Cerebellar nuclear complex (tissue), 1 donor: ENCODE measurements around the gene LORICRIN.

Source experiments
- DNase-seq, 2 experiments: peaks; one replicate each; lab custom pipeline; 2025; lab: John Stamatoyannopoulos, UW

LORICRIN gene

DNA sequence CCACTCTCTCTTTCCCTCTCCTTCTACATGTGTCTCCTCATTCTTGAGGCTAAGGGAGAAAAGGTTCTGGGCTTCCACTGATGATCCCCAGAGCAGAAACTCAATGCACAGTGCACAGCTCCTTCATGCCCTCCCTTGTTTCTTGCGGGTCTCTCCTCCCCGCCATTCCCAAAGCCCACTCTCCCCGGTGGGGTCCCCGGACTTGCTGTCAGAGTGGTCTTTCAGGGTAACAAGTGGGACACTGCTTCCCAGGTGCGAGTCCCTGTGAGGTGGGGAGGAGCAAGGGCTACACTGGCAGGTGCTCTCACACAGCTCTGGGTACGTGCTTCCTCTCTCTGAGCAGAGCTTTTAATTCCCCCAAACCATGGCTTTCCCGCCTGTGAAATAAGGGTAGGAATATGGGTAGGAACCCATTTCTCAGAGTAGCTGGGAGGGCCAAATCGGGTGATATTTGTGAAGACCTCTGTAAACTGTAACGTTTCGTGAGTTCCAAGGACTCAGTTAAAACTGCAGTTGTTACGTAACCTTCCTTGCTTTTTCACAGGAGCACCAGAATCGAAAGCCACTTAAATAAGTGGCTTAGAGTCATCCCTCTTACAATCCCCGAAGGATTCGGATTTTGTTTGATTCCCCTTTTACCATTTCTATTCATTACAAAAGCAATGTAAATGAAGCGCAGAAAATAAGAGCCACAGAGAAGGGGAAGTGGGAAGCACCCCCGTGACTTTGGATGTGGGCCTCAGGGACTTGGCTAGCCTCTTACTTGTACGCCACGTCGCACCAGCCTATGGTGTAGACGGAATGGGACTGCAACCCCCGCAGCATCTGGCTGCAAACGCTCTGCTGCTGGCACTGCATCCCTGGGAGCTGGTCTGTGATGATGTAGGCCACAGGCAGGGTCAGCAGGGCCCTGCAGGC lies 47.1 kb downstream of the LORICRIN start:
- no peak for DNase-seq

DNA sequence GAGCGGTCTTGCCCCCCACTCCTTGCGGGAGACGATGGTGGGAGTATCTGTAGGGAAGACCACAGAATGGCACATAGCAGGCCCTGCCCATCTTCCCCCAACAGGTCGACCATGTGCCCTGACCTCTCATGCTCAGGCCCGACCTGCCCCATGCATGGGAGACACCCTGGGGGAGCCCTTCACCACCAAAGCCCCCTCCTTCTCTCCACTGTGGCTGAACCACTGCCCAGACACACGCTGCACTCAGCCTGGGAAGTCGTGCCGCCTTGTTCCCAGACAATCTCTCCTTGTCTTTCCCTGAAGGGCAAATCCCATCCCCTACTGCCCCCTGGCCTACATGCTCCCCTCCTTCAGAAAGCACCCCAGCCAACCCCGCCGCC lies 47.7 kb downstream of the LORICRIN start:
- no peak for DNase-seq

DNA sequence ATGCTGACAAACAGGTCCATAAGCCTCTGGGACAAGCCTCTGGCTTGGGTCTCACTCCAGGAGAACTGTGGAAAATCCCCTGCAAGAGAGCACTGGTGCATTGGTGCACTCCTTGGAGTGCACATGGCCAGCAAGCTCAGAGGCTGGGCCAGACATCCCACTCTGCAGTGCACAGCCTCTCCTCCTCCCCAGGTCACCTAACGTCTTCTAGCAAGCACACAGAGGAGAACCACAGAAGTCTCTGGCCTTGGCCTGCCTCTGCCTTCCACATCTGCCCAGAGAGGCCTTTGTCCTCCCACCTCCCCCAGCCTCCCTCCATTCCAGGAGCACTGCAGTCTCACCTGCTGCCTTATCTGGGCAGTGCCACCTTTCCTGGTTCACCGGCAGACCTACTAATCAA lies 49.1 kb downstream of the LORICRIN start:
- no peak for DNase-seq

DNA sequence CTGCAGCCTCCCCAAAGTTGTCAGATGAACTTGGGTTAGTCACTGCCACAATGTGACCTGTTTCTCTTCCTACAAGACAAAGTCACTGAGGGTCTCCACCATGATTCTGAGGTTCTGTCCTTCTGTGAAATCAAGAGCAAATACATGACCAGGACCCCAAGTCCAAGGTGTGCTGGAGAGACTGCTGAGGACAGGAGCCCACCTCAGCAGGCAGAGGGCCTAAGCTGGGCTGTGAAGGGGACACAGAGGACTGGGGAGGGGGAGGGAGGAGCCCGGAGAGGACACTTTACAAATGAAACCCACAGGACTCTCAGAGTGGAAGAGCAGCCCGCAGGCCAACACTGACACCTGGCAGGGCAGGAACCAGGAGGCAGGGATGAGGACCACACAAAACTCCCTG lies 50.0 kb downstream of the LORICRIN start:
- no peak for DNase-seq

DNA sequence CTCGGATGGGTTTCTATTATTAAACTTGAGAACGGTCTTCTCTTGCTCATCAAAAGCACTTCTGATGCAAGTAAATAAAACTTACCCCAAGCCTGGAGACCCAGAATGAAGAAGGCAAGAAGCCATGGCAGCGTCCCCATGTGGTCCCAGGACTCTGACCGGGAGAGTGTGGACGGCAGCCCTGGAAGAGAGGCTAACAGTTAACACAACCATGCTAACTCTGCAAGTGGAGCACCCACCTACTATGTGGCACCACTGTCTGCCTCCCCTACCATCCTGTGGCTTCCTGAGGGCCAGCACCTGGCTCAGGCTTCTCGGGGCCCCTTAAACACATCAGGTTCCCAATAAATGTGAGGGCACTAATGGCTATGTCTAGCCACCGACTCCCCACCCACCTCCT lies 51.0 kb downstream of the LORICRIN start:
- DNase-seq, result no peak
